Umbilical cord (tissue), 2 donors: ENCODE measurements around the gene RANBP9. TPM values are rescaled to one million over a fixed set of nuclear protein-coding genes. Genes with fewer than 3 reads are reported as not detected.

Experiments used
- DNase-seq: peaks from one replicate; pipeline ENCODE4 v3.0.0-alpha.2; 2015; ENCODE audit warnings: low spot score
- total RNA-seq: library from RNA; depleted of rRNA; stranded (reverse); fragments of >200 nt; gene quantifications from one replicate; pipeline ENCODE4 v1.2.3, GENCODE V29; 2014; ENCODE audit warnings: low replicate concordance; ENCODE audit not compliant: insufficient read depth

The RANBP9 gene
- total RNA-seq, 1 donor from 2014 or later, result 40.7 TPM

GRCh38 chr6:13653296-13653695, 58.3 kb downstream of the RANBP9 start:
- DNase-seq, result no peak

GRCh38 chr6:13649393-13649792, 62.2 kb downstream of the RANBP9 start:
- no peak for DNase-seq

DNA sequence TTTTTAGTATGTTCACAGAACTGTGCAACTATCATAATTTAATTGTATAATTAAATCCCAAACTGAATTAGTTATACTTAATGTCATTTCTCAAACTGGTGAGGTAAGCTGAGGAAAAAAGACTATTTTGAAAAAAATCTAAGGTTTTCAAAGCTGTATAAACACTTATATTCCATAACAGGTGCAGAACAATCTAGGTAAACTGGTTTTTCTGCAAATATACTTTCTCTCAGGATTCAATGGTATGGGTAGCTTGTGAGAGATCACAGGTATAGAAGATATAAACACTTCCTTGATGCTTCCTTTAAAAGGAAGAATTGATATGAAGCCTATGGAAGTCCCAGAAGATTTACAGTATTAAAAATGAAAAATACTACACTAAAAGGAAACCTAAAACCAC, 62.8 kb downstream of the RANBP9 start:
- no peak for DNase-seq

GRCh38 chr6:13643125-13643524, 68.5 kb downstream of the RANBP9 start:
- DNase-seq, result no peak

GRCh38 chr6:13641315-13641714, 70.3 kb downstream of the RANBP9 start:
- DNase-seq, result no peak

GRCh38 chr6:13638626-13639025, 73.0 kb downstream of the RANBP9 start:
- DNase-seq, result no peak

DNA sequence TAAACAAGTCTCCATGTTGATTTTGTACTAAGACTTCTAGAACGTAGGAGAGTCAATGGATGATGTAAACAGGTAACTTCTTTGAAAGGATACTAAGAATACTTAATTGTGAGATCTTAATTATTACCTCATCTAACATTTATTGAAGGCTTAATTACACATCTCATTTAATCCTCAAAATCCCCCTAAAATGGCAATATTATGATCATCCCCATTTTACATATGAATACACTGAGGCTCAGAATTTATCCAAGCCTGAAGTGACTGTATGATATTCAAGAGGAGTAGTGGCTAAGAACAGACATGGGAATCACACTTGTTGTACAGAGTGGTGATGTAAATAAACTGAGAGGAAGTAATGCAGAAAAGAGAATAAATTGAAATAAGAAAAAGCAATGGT, 73.6 kb downstream of the RANBP9 start:
- no peak for DNase-seq

GRCh38 chr6:13635948-13636658, 75.5 kb downstream of the RANBP9 start:
- peak; percentile 7 for DNase-seq

DNA sequence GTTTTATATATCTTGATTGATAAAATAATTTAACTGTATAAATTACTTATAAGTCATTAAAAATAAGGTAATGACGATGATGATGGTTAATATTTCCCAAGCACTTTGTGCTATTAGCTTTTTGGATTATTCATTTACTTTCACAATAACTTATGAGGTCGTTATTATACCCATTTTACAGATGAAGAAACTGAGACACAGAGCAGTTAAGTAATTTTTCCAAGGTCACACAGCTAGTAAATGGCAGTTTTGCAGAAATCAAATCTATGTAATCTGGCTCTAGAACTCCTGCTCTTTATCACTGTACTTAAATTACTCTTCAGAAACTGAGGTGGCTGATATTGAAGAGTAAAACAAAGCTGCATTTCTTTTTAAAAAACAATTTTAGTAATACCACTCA, 78.3 kb downstream of the RANBP9 start:
- no peak for DNase-seq

- DNase-seq, result no peak
These were observed 81.1 kb downstream of the RANBP9 start for GRCh38 chr6:13630499-13630898.

- no peak for DNase-seq
These were observed 82.0 kb downstream of the RANBP9 start for GRCh38 chr6:13629459-13630116.

DNA sequence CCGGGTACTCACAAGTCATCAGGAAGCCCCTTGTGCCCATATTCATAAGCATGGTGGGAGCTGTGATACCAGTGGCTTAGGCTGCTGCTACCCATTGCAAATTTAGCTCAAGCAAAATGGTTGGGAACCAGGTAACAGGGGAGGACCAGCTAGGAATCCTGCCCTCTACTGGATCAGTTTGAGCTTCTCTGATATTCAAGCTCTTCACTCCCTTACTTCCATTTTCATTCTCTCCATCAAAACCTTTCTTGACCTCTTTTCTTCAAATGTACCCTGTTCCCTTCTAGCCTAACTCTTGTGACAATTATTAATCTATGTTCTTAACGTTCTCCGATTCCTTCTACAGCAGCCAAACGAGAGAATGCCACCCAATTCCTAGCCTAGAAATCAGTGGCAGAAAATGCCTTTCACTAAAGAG, 86.8 kb downstream of the RANBP9 start:
- no peak for DNase-seq

DNA sequence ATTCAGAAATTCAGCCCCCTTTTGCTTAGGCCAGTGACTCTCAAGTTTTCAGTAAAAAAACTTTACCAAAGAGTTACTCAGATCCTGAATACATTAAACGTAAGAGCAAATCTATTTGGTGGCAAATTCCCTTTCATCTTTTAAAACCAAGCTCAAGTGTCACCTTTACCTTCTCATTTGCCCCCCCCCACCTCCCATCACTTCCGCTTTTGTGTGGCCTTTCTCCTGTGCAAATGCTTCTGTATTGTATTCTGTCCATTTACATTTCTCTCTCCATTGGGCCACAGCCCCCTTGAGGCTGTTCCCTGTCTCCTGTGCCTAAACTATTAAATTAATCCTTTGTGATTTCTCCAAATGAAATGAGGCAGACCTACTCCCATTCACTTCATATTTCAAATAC, 94.6 kb downstream of the RANBP9 start:
- no peak for DNase-seq

DNA sequence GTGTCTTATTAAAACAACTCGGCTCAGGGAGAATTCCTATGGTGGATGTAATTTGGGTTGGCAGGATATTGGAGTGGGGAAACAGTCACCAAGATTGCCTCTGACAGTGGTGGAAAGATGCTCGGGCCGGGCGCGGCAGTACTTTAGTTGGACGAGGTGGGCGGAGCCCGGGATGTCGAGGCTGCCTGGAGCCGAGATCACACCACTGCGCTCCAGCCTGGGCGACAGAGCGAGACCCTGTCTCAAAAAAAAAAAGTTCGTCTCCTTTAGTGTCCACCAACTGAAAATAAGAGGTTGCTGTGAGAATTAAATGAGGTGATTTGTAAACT, 95.9 kb downstream of the RANBP9 start:
- DNase-seq, result peak; percentile 48

DNA sequence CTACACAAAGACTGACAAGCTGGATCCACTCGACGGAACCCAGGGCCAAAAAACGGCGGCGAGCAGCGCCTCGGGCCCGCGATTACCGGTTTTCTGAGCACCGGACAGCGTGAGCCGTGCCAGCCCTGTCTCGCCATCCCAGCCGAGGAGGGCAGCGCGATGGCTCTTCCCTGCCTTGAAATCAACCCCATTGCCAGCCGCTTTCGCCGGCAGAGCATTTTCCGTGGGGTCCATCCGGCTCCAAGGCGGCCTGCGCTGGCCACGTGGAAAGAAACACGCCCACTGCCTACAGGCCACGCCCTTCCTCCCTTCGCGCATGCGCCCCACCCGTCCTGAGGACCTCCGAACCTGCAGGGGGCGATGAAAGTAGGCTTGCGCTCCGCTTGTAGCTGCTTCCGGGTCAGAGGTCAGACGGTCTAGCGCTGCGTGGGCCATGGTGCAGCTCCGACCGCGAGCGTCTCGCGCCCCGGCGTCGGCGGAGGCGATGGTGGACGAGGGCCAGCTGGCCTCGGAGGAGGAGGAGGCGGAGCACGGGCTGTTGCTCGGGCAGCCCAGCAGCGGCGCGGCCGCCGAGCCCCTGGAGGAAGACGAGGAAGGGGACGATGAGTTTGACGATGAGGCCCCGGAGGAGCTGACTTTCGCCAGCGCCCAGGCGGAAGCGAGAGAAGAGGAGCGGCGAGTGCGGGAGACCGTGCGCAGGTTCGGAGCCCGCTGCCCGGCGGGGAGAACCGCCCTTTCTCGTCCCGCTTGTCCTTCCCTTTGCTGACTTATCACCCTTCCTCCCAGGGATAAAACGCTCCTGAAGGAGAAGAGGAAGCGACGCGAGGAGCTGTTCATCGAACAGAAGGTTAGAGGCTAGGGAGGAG, 96.5 kb downstream of the RANBP9 start, which contains the start of gene NOL7:
Gene NOL7, plus strand, starts transcription at position 410 of the 866 bp plus-strand sequence. Its CDS starts 24 bp downstream, at position 434.
- peak; percentile 99 for DNase-seq

- peak; percentile 46 for DNase-seq
These were observed 97.3 kb downstream of the RANBP9 start for GRCh38 chr6:13614126-13614925.

DNA sequence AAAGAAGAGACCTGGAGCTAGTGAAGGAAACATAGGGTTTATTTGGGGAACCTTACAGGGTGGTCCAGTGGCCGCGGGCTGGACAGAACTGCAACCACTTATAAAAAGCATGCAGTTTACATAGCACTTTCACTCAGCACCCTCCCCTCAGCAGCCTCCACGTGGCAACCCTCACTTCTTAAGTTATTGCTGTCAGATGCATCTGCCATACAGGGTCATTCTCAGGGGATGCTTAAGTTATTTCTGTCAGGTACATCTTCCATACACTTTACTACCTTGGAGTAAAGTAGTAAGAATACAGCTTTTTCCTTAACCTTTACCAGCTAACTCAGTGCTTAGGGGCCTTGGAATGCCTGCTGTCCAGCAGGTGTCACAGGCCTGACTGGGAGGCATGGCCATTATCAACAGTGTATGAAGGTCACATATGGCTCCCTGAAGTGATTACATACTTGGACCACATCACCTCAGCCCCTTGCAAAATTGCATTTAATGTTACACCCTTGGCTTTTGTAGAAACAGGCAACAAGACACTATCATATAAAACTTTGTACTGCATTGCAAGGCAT, 98.5 kb downstream of the RANBP9 start:
- no peak for DNase-seq

DNA sequence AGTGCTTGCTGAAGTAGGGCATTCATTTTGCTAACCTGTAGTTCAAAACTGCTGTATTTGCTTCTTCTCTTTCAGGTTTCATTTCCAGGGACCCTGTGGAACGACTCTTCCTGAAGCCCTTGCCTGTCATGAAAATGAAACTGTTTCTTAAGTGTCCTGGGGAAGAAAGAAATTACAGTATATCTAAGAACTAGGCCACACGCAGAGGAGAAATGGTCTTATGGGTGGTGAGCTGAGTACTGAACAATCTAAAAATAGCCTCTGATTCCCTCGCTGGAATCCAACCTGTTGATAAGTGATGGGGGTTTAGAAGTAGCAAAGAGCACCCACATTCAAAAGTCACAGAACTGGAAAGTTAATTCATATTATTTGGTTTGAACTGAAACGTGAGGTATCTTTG, 99.9 kb downstream of the RANBP9 start:
- DNase-seq, result no peak

- DNase-seq, result no peak
These were observed 106.0 kb downstream of the RANBP9 start for GRCh38 chr6:13605634-13606033.

DNA sequence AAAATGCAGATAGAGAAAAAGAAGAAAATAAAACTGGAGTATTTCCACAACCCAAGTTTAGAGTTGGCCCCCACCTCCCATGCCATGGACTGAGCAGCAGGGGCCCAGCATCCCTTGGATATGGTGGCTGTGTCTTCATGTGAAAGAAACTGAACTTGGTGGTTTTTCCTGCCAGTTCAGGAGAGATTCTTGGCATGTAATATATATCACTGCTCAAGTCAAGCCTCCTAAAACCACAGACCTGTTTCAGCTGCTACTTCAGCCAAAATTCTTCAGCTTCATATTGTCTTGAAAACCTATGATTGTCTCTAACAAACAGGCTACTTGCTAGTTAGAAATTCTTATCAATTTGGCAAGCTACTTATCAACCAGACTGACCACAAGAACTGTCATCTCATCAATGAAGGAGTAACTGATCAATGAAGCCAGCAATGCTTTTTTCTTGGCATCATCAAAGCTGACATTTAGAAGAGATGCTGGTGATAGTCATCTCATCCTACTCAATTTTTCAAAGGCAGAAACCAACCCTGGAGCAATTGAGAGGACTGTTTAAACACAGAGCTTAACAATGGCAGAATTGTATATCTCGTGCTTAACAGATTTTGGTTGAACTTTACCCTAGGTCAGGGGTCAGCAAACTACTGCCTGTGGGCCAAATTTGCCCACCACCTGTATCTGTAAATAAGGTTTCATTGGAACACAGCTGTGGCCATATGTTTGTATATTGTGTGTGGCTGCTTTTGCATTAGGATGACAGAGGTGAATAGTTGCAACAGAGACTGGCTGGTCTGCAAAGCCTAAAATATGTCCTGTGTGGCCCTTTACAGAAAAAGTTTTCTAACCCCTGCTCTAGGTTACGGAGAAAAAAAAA, 106.9 kb downstream of the RANBP9 start:
- DNase-seq, result no peak
